ENCODE data around the gene ASF1B.

The ASF1B gene

GRCh38 chr19:14142262-14143190 lies 6.1 kb upstream of the ASF1B start:
- no peak overlapping the region for H3K4me3 ChIP-seq (ENCODE audit: low read depth, low read length)
- no peak for DNase-seq (ENCODE audit: low read depth)

GRCh38 chr19:14141041-14141440 lies 4.7 kb upstream of the ASF1B start:
- no peak overlapping the region for H3K4me3 ChIP-seq (ENCODE audit: low read depth, low read length)
- no peak for DNase-seq (ENCODE audit: low read depth)

- no peak overlapping the region for H3K4me3 ChIP-seq (ENCODE audit: low read depth, low read length)
- DNase-seq (ENCODE audit: low read depth) = no peak
These were observed 3.6 kb upstream of the ASF1B start for GRCh38 chr19:14139944-14140343.

GRCh38 chr19:14138576-14139265 lies 2.3 kb upstream of the ASF1B start:
- DNase-seq (ENCODE audit: low read depth) = no peak
- no peak overlapping the region for H3K4me3 ChIP-seq (ENCODE audit: low read depth, low read length)

GRCh38 chr19:14135985-14136508 lies 342 bp downstream of the ASF1B start:
- peak overlapping the region; percentile 79 for H3K4me3 ChIP-seq (ENCODE audit: low read depth, low read length)
- DNase-seq (ENCODE audit: low read depth) = no peak

- no peak for DNase-seq (ENCODE audit: low read depth)
These were observed 1.0 kb downstream of the ASF1B start for GRCh38 chr19:14135355-14135754.

GRCh38 chr19:14127929-14128509 lies 8.4 kb downstream of the ASF1B start:
- DNase-seq (ENCODE audit: low read depth) = no peak
- H3K4me3 ChIP-seq (ENCODE audit: low read depth, low read length) = no peak overlapping the region

More at GRCh38 chr19:14135355-14135754, 1.0 kb downstream of the ASF1B start:
- H3K4me3 ChIP-seq (ENCODE audit: low read depth, low read length) = peak overlapping the region; percentile 79

- H3K4me3 ChIP-seq (ENCODE audit: low read depth, low read length) = no peak overlapping the region
- no peak for DNase-seq (ENCODE audit: low read depth)
These were observed 9.2 kb downstream of the ASF1B start for GRCh38 chr19:14127176-14127575.

GRCh38 chr19:14122924-14123323 lies 13.5 kb downstream of the ASF1B start:
- no peak for DNase-seq (ENCODE audit: low read depth)
- H3K4me3 ChIP-seq (ENCODE audit: low read depth, low read length) = no peak overlapping the region

- no peak for DNase-seq (ENCODE audit: low read depth)
- H3K4me3 ChIP-seq (ENCODE audit: low read depth, low read length) = no peak overlapping the region
These were observed 15.9 kb downstream of the ASF1B start for GRCh38 chr19:14120497-14120780.

GRCh38 chr19:14119644-14120496 lies 16.5 kb downstream of the ASF1B start:
- DNase-seq (ENCODE audit: low read depth) = no peak
- no peak overlapping the region for H3K4me3 ChIP-seq (ENCODE audit: low read depth, low read length)

GRCh38 chr19:14119146-14119545 lies 17.2 kb downstream of the ASF1B start:
- peak overlapping the region; percentile 53 for H3K4me3 ChIP-seq (ENCODE audit: low read depth, low read length)
- DNase-seq (ENCODE audit: low read depth) = no peak

GRCh38 chr19:14118165-14119051 lies 18.0 kb downstream of the ASF1B start:
- peak overlapping the region; percentile 53 for H3K4me3 ChIP-seq (ENCODE audit: low read depth, low read length)
- DNase-seq (ENCODE audit: low read depth) = peak; percentile 63

GRCh38 chr19:14117668-14118164 lies 18.7 kb downstream of the ASF1B start, which contains the start of gene PRKACA:
Gene PRKACA, minus strand, starts transcription at chr19:14117762. Its CDS starts 215 bp downstream, at chr19:14117547.
- peak; percentile 98 for DNase-seq (ENCODE audit: low read depth)
- peak within 1 kb of the TSS; percentile 88 for H3K4me3 ChIP-seq (ENCODE audit: low read depth, low read length)

GRCh38 chr19:14116918-14117578 lies 19.3 kb downstream of the ASF1B start:
- no peak for DNase-seq (ENCODE audit: low read depth)
- H3K4me3 ChIP-seq (ENCODE audit: low read depth, low read length) = peak overlapping the region; percentile 88

- H3K4me3 ChIP-seq (ENCODE audit: low read depth, low read length) = peak overlapping the region; percentile 88
- DNase-seq (ENCODE audit: low read depth) = no peak
These were observed 19.9 kb downstream of the ASF1B start for GRCh38 chr19:14116525-14116917.

- no peak overlapping the region for H3K4me3 ChIP-seq (ENCODE audit: low read depth, low read length)
- DNase-seq (ENCODE audit: low read depth) = no peak
These were observed 20.6 kb downstream of the ASF1B start for GRCh38 chr19:14115756-14116155.

GRCh38 chr19:14114854-14115253 lies 21.5 kb downstream of the ASF1B start:
- no peak overlapping the region for H3K4me3 ChIP-seq (ENCODE audit: low read depth, low read length)
- DNase-seq (ENCODE audit: low read depth) = no peak
